C4-2B (cell line): ENCODE measurements around the gene PCNX1.
"Not testable (repeated sequence)": the region's sequence is repeated elsewhere in the genome, so short reads cannot be mapped to it uniquely, and the experiment has no call there.

ENCODE experiments used
- H3K27ac ChIP-seq: fragments of 450-650 bp; 2 replicates; pipeline ENCODE4 v1.5.1; 2017
- ZFX ChIP-seq: fragments of 450-650 bp; IDR thresholded peaks from 2 replicates; pipeline ENCODE4 v1.6.1; 2017
- TF ChIP-seq, protein P1 (sequence below): fragments of 450-650 bp; conservative IDR thresholded peaks from 2 replicates; pipeline ENCODE4 v1.5.1; 2017; ENCODE audit warnings: mild to moderate bottlenecking

PCNX1 gene

DNA sequence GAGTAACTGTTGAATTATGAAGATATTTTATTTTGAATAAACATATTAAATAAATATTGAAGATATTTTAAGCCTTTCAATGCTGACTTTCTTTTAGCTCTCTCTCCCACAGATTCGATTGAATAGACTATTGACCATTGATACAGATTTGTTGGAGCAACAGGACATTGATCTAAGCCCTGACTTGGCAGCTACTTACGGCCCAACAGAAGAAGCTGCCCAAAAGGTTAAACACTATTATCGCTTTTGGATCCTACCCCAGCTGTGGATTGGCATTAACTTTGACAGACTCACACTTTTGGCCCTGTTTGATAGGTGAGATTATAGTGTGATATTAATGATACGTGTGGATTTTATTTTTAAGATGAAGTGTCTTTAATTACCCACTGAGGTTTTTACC, 105.6 kb downstream of the PCNX1 start:
- TF ChIP-seq ZFX: no peak
- TF ChIP-seq, protein P1, sequence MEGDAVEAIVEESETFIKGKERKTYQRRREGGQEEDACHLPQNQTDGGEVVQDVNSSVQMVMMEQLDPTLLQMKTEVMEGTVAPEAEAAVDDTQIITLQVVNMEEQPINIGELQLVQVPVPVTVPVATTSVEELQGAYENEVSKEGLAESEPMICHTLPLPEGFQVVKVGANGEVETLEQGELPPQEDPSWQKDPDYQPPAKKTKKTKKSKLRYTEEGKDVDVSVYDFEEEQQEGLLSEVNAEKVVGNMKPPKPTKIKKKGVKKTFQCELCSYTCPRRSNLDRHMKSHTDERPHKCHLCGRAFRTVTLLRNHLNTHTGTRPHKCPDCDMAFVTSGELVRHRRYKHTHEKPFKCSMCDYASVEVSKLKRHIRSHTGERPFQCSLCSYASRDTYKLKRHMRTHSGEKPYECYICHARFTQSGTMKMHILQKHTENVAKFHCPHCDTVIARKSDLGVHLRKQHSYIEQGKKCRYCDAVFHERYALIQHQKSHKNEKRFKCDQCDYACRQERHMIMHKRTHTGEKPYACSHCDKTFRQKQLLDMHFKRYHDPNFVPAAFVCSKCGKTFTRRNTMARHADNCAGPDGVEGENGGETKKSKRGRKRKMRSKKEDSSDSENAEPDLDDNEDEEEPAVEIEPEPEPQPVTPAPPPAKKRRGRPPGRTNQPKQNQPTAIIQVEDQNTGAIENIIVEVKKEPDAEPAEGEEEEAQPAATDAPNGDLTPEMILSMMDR: no peak
- no peak overlapping the region for H3K27ac ChIP-seq

GRCh38 chr14:71013551-71014192, 106.4 kb downstream of the PCNX1 start:
- TF ChIP-seq ZFX: no peak
- TF ChIP-seq, protein P1: no peak
- H3K27ac ChIP-seq: no peak overlapping the region

GRCh38 chr14:71019917-71020316, 112.7 kb downstream of the PCNX1 start:
- not testable (repeated sequence) for H3K27ac ChIP-seq

DNA sequence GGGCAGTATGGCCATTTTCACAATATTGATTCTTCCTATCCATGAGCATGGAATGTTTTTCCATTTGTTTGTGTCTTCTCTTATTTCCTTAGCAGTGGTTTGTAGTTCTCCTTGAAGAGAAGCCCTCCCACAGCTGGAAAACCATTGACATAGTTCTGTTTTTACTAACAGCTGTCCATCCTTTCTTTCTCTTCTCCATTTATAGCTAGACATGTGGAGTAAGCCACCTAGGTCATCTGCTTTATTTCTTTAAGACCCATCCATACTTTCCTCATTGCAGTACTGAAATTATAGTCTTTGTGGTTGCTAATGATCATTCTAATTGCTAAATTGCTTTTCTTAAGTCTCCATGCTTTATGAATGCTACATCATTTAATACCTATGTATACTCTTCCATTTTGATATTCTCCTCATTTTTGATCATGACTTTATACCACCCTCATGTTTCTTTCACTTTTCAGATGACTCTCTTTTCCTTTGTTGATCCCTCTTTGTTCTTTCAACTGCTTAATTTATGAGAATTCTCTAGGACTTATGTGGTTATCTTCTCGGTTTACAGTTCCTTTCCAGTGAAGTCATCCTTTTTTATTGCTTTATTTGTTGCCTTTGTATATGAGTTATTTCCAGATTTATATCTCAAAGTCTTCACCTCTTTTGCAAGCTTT, 114.2 kb downstream of the PCNX1 start:
- TF ChIP-seq, protein P1: no peak
- no peak for TF ChIP-seq ZFX
- H3K27ac ChIP-seq: no peak overlapping the region

DNA sequence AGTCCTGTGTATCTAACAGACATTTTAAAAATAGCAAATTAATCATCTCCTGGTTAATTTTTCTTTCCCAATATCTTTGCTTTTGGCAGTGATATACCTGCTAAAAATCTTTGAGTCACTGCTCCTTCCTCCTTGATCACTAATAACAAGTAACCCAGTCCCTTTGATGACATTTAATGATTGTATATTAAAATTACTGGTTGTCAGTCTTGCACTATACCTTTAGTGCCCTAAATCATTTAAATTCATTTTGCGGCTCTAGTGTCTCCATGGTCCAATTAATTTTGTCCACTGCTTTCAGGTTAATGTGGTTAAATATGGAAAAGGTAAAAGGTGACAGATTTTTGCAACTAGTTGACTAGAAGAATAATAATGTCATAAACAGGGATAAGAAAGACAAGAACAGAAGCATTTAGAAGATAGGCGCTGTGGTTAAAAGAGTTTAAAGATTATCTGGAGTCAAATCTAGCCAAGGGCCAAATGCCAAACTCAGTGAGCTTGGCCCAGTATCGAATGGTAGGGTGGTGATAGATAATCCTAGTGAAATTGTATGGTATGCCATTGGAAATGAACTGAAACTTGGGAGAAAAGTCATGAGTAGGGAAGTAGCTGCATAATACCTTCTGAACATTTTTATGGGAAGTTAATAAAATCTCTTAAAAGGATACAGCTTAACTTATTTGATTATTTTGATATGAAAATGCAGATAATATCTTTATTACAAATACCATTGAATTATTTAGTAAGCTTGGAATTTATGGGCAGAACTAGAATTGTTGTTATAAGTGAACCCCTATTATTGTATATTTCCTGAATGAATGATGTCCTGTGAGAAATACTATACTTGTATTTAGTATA, 115.0 kb downstream of the PCNX1 start:
- no peak overlapping the region for H3K27ac ChIP-seq
- no peak for TF ChIP-seq ZFX
- TF ChIP-seq, protein P1: no peak

DNA sequence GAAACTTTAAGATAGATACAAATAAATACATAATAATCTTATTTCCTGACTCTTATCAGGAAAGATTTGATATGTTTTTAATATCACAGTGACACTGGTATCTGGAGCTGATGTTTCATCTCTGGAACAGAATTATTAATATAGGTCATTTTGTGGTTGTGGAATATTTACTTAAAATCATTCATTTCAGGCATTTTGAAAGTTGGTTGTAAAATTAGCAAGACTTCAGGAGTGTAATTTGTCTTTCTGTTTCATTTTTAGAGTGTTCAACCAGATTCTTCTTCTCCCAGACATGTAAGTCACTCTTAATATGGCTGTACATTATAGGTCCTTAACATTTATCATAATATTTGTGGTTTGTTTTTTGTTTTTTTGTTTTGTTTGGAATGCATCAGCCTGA, 115.7 kb downstream of the PCNX1 start:
- no peak overlapping the region for H3K27ac ChIP-seq
- TF ChIP-seq ZFX: no peak
- TF ChIP-seq, protein P1: no peak

GRCh38 chr14:71029236-71029781, 122.0 kb downstream of the PCNX1 start:
- TF ChIP-seq ZFX: no peak
- TF ChIP-seq, protein P1: no peak

More at GRCh38 chr14:71029236-71029781, 122.0 kb downstream of the PCNX1 start:
- H3K27ac ChIP-seq: no peak overlapping the region
